Fibroblast of lung (primary cell): Measurements from ENCODE around the gene CLASP2.

Experiments
- EZH2 ChIP-seq: IDR thresholded peaks from 2 replicates; pipeline ENCODE4 v1.5.1; 2012; ENCODE audit warnings: low read length, control low read depth, mild to moderate bottlenecking; ENCODE audit errors: missing control alignments
- TF ChIP-seq, protein P1 (sequence below), 2 donors: IDR thresholded peaks in 1 of 2; conservative IDR thresholded peaks in 1 of 2; 1 replicate in 1 of 2; 2 replicates in 1 of 2; pipeline ENCODE4 v1.5.1; 2011 to 2012; ENCODE audit warnings: low read length in 2 of 2, control low read depth in 1 of 2, inconsistent platforms in 1 of 2, low read depth in 1 of 2, mild to moderate bottlenecking in 1 of 2

- no peak for TF ChIP-seq EZH2
- TF ChIP-seq, protein P1, sequence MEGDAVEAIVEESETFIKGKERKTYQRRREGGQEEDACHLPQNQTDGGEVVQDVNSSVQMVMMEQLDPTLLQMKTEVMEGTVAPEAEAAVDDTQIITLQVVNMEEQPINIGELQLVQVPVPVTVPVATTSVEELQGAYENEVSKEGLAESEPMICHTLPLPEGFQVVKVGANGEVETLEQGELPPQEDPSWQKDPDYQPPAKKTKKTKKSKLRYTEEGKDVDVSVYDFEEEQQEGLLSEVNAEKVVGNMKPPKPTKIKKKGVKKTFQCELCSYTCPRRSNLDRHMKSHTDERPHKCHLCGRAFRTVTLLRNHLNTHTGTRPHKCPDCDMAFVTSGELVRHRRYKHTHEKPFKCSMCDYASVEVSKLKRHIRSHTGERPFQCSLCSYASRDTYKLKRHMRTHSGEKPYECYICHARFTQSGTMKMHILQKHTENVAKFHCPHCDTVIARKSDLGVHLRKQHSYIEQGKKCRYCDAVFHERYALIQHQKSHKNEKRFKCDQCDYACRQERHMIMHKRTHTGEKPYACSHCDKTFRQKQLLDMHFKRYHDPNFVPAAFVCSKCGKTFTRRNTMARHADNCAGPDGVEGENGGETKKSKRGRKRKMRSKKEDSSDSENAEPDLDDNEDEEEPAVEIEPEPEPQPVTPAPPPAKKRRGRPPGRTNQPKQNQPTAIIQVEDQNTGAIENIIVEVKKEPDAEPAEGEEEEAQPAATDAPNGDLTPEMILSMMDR (conservative IDR thresholded peaks at IDR 0.05 in 1 of 2, IDR thresholded peaks at IDR 0.05 in 1 of 2; ENCODE audit: low read depth in 1 of 2, low read length in 2 of 2) = no peak
Measured at GRCh38 chr3:33488246-33488645, 229.8 kb downstream of the CLASP2 start.
